Measurements from ENCODE around the gene RPS3A.
A peak's percentile ranks its signal among the peaks of the same experiment; 100 is the strongest.

GRCh38 chr4:151099229-151099975 lies at the start of gene RPS3A:
- TF ChIP-seq CTCF (IDR thresholded peaks at IDR 0.05): peak; percentile 87
- TF ChIP-seq SIN3A (IDR thresholded peaks at IDR 0.05; ENCODE audit: borderline replicate concordance, insufficient read depth, low read depth, low read length): peak; percentile 85; the same call in 1 of the 2 replicates
- TF ChIP-seq POLR2AphosphoS5 (IDR thresholded peaks at IDR 0.05; ENCODE audit: low read depth, low read length): peak; percentile 96
- no peak for TF ChIP-seq REST (IDR thresholded peaks at IDR 0.05; ENCODE audit: insufficient read depth in 1 of 2, low read depth in 2 of 2, low read length in 1 of 2)
- no peak for TF ChIP-seq TCF7L2 (IDR thresholded peaks at IDR 0.05; ENCODE audit: low read depth, low read length)
